Gastroesophageal sphincter (tissue), 4 donors: ENCODE results near the gene SHOC2. TPM values are rescaled to one million over a fixed set of nuclear protein-coding genes. Genes with fewer than 3 reads are reported as not detected.

Source experiments
- ATAC-seq: fragments of 150-250 bp; one replicate; pipeline ENCODE4 v1.9.1; 2016; ENCODE audit warnings: mild to moderate bottlenecking, moderate library complexity
- H3K27ac ChIP-seq, 4 donors: fragments of 200-600 bp; sonication (generic) in 3 of 4; 1 replicate in 3 of 4; 2 replicates in 1 of 4; pipeline ENCODE4 v1.5.1; 2016 to 2019
- H3K27me3 ChIP-seq: fragments of 200-600 bp; sonication (generic); one replicate; pipeline ENCODE4 v1.5.1; 2019
- H3K36me3 ChIP-seq, 2 donors: fragments of 200-600 bp; sonication (generic); one replicate each; pipeline ENCODE4 v1.5.1; 2019; ENCODE audit warnings: control low read depth in 1 of 2
- H3K4me1 ChIP-seq, 3 donors: fragments of 200-600 bp; sonication (generic); 1 replicate in 2 of 3; 2 replicates in 1 of 3; pipeline ENCODE4 v1.5.1; 2016 to 2019; ENCODE audit warnings: control low read depth in 2 of 3
- H3K4me3 ChIP-seq, 2 donors: fragments of 200-600 bp; sonication (generic); one replicate each; pipeline ENCODE4 v1.5.1; 2019; ENCODE audit warnings: mild to moderate bottlenecking in 1 of 2, moderate library complexity in 1 of 2
- H3K9me3 ChIP-seq, 3 donors: fragments of 200-600 bp; sonication (generic); one replicate each; pipeline ENCODE4 v1.5.1; 2017 to 2019; ENCODE audit warnings: control low read depth in 2 of 3
- CTCF ChIP-seq, 4 experiments: fragments of 200-600 bp in 2 of 4; fragments of 450-650 bp in 2 of 4; sonication (generic) in 1 of 4; IDR thresholded peaks; one replicate each; pipeline ENCODE4 v1.5.1; 2017 to 2019; ENCODE audit warnings: antibody characterized with exemption in 4 of 4, mild to moderate bottlenecking in 2 of 4, moderate library complexity in 2 of 4
- EP300 ChIP-seq: sonication (generic); formaldehyde crosslinking; IDR thresholded peaks from one replicate; pipeline ENCODE4 v1.6.1; 2017; ENCODE audit warnings: antibody characterized with exemption, mild to moderate bottlenecking
- POLR2A ChIP-seq, 2 donors: fragments of 450-650 bp; IDR thresholded peaks; one replicate each; pipeline ENCODE4 v1.6.1; 2017; ENCODE audit warnings: antibody characterized with exemption in 2 of 2, mild to moderate bottlenecking in 2 of 2, moderate library complexity in 1 of 2
- POLR2AphosphoS5 ChIP-seq: sonication (generic); formaldehyde crosslinking; IDR thresholded peaks from one replicate; pipeline ENCODE4 v1.6.1; 2017; ENCODE audit warnings: antibody characterized with exemption
- WGBS, 2 donors: methylation state at CpG; one replicate each; pipeline ENCODE4 v1.1.5; 2018; ENCODE audit warnings: low coverage in 1 of 2; 5-methylcytosine and 5-hydroxymethylcytosine counted together
- total RNA-seq, 4 donors: library from RNA; depleted of rRNA; stranded (reverse); fragments of >200 nt; gene quantifications; one replicate each; pipeline ENCODE4 v1.1.0, GENCODE V29; 2016

The SHOC2 gene
- total RNA-seq, 4 donors from 2014 or later, result 50.5 to 66.0 (median 58.4) TPM

- WGBS, 2 donors, result 69 to 88% methylated on average over 3 of the region's 3 CpGs
- H3K27me3 ChIP-seq, result no peaks in the 10 kb centered on the region
- H3K4me3 ChIP-seq, result no peak overlapping the region
- H3K4me1 ChIP-seq, result no peaks in the 10 kb centered on the region
- no peak for TF ChIP-seq POLR2A (IDR thresholded peaks at IDR 0.05)
- TF ChIP-seq CTCF (IDR thresholded peaks at IDR 0.05), result no peak
- no peak for TF ChIP-seq EP300
- no peak for TF ChIP-seq POLR2AphosphoS5
- no peak for ATAC-seq
- H3K36me3 ChIP-seq, result no peaks in the 10 kb centered on the region
- H3K27ac ChIP-seq, result no peak overlapping the region
- H3K9me3 ChIP-seq, result no peaks in the 10 kb centered on the region
Measured at GRCh38 chr10:110992006-110992800, 72.8 kb downstream of the SHOC2 start.

GRCh38 chr10:110993024-110993693 is 73.8 kb downstream of the SHOC2 start:
- TF ChIP-seq CTCF (IDR thresholded peaks at IDR 0.05), result no peak
- TF ChIP-seq POLR2AphosphoS5, result no peak
- no peak for TF ChIP-seq POLR2A (IDR thresholded peaks at IDR 0.05)
- no peak for TF ChIP-seq EP300
- Histone ChIP-seq H3K36me3 (no peaks in the 10 kb centered on the region), H3K27ac (no peak overlapping the region), H3K27me3 (no peaks in the 10 kb centered on the region), H3K4me3 (no peak overlapping the region), H3K4me1 (no peaks in the 10 kb centered on the region), H3K9me3 (no peaks in the 10 kb centered on the region)
- ATAC-seq, result no peak
- WGBS, 2 donors, result 74 to 76% methylated on average over 4 of the region's 4 CpGs

- Histone ChIP-seq H3K4me3 (no peak overlapping the region), H3K36me3 (no peaks in the 10 kb centered on the region), H3K27ac (no peak overlapping the region), H3K4me1 (no peaks in the 10 kb centered on the region), H3K27me3 (no peaks in the 10 kb centered on the region), H3K9me3 (no peaks in the 10 kb centered on the region)
- WGBS, 2 donors, result 95 to 100% methylated on average over 1 of the region's 1 CpG
- no peak for ATAC-seq
- TF ChIP-seq POLR2A (IDR thresholded peaks at IDR 0.05) (no peak), EP300 (no peak), POLR2AphosphoS5 (no peak), CTCF (IDR thresholded peaks at IDR 0.05) (no peak)
Measured at GRCh38 chr10:110994406-110995086, 75.1 kb downstream of the SHOC2 start.

GRCh38 chr10:110995301-110995700 is 75.9 kb downstream of the SHOC2 start:
- Histone ChIP-seq H3K9me3 (no peaks in the 10 kb centered on the region), H3K27ac (no peak overlapping the region), H3K4me1 (no peaks in the 10 kb centered on the region), H3K36me3 (no peaks in the 10 kb centered on the region), H3K4me3 (no peak overlapping the region), H3K27me3 (no peaks in the 10 kb centered on the region)
- TF ChIP-seq POLR2A (IDR thresholded peaks at IDR 0.05) (no peak), POLR2AphosphoS5 (no peak), CTCF (IDR thresholded peaks at IDR 0.05) (no peak), EP300 (no peak)
- ATAC-seq, result no peak
- WGBS, 2 donors, result 78 to 90% methylated on average over 2 of the region's 2 CpGs
